ENCODE results near the gene SWI5.
"Not testable (repeated sequence)": the region's sequence is repeated elsewhere in the genome, so short reads cannot be mapped to it uniquely, and the experiment has no call there.

SWI5 gene

DNA sequence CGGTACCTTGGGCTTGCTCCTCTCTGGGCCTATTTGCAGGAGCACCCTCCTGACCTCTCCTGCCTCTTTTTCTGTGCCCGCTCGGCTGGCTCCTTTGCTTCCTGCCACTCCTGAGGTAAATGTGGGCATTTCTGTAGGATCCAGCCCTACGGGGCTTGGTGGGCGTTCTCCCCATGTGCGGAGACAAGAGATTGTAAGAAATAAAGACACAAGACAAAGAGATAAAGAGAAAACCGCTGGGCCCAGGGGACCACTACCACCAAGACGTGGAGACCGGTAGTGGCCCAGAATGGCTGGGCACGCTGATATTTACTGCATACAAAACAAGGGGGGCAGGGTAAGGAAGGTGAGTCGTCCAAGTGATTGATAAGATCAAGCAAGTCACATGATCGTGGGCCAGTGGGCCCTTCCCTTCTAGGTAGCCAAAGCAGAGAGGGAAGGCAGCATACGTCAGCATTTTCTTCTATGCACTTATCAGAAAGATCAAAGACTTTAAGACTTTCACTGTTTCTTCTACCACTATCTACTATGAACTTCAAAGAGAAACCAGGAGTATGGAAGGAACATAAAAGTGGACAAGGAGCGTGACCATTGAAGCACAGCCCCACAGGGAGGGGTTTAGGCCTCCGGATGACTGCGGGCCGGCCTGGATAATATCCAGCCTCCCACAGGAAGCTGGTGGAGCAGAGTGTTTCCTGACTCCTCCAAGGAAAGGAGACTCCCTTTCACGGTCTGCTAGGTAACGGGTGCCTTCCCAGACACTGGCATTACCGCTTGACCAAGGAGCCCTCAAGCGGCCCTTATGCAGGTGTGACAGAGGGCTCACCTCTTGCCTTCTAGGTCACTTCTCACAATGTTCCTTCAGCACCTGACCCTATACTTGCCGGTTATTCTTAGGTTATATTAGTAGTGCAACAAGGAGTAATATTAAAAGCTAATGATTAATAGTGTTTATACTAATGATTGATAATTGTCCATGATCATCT lies 3.3 kb downstream of the SWI5 start:
- not testable (repeated sequence) for DNase-seq

DNA sequence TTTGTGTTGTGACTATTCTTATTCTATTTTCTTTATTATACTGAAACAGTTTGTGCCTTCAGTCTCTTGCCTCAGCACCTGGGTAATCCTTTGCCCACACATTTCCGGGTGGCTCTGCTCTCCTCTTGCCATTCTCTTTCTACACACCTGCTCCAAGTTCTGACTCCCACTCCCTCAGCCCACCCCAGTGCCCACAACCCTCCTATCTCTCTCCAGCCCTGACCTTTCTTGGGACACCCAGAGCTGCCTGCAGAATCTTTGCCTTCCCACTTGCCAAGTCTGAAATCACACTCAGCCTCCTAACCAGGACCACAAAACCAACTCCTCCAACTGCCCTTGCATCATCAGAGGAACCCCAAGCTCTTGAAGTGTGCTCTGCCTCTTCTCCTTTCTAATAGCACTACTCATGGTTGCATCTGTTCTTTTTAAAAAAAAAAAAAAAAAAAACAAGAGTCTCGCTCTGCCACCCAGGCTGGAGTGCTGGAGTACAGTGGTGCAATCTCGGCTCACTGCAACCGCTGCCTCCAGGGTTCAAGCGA lies 4.1 kb downstream of the SWI5 start:
- no peak for DNase-seq

DNA sequence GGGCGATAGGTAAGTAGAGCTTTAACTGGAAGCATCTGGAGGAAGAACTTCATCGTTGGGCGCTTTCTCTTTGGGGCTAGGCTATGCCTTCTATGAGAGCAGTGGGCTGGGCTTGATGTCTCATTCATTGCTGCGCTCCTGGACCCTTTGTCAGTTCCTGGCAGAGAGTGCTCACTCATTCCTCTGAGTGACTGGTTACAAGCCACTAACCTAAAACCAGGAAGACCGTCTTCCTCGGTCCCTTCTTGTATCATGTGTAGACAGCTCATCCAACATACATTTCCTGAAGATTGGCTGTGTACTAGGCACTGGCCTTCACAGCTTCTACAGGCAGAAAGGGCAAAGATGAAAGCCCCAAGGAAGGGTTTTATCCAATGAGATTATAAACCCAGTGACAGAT lies 6.4 kb downstream of the SWI5 start:
- DNase-seq, result no peak

DNA sequence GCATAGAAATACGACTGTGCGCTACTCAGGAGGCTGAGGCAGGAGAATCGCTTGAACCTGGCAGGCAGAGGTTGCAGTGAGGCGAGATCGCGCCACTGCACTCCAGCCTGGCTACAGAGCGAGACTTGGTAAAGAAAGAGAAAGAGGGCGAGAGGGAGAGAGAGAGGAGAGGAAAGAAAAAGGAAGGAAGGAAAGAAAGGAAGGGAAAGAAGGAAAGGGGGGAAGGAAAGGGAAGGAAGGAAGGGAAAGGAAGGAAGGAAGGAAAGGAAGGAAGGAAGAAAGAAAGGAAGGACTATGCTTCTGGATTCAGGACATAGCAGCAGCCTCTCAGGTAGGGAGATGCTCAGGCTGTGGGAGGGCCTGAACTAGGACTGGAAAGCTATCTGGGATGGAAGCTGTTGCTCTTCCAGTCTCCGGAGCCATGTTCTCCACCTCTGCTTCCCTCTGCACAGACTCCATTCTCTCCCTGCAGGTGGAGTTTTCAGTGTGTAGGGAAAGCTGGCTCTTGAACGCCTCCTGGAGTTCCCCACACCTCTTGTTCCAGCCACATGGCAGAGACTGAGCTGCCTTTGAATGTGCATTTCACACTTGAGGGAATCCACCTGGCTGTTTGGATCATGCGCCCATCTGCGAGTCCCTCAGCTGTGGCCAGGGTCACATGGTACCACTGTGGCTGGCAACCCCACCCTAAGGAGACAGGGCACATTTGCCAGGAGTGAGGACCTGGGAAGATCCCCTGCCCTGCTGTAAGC lies 9.1 kb downstream of the SWI5 start:
- no peak for DNase-seq

DNA sequence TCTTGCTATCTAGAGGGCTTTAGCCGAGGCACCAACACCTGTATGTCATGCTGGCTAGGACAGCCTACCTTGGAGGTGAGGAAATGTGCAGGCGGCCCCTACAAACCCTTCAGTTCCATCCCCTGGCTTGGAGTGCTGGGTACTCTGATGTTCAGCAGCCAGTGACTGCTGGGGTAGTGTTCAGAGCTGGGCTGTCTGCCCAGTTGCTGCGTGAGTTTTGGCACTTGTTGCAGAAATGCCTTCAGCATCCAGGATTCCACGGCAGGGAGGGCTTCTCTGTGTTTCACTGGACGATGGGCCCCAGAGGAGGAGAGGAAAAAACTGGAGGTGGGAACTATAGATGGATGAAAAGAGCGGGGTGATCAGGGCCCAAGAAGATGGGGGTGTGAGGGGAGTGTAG lies 10.4 kb downstream of the SWI5 start:
- DNase-seq, result no peak

DNA sequence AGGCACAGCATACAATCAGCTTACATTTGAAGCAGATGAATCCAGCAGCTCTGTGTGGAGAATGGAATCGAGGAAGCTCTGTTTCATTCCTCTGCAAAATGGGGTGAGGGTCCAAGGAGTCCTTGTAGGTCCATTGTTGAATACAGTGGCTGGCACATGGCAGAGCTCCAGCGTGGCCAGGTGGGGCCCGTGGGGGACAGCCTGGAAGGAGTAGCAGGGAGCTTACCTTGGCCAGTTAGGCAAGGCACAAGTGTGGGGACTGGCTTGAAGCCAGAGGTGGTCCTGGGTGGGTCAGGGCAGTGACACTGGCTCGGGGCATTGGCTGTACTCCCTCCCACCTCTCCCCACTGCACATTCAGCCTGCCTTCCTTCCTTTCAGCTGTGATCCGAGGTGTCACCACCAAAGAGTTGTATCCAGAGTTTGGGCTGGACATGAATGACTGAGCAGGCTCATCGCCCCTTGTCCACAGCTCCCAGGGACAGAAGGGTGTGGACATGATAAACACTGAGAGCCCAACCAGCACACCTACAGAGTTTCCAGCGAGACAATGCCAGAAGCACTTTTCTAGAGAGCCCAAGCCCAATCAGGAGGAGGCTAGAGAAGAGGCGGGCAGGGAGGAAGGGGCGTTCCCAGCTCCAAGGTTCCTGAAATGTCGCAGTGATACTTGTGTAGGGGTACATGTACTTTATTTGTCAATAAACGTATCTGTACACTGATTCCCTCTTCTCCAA lies 12.4 kb downstream of the SWI5 start:
- no peak for DNase-seq

DNA sequence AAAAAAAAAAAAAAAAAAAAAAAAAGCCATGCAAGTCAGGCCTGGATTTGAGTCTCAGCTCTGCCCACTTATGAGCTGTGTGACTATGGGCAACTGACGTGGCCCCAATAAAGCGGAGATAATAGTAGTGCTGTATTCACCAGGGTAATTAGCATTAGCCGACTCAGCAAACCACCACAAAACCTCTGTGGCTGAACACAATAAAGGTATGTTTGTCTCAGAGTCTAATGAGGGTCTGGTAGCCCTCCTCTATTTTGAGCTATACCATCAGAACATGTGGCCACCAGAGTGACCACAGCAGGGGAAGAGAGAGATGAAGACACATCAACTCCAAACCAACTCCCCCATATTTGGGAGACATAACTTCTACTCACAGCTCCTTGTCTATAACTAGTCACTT lies 15.9 kb downstream of the SWI5 start:
- DNase-seq, result no peak

DNA sequence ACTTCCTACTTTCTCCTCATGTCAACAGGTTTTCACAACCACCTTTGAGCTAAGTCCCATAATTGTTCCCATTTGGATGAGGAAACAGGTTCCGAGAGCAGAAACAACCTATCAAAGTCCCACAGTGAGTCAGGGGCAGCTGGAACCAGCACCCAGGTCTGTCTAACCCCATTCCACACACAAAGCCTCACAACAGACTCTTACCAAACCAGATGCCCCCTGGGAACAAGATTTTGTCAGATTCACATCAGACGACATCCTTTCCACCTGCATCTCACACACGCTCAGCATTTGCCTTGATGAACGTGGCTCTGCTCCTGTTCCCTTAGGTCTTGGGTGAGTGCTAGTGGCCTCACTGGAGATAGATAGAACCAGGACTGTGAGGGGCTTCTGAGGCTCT lies 17.0 kb downstream of the SWI5 start:
- no peak for DNase-seq

DNA sequence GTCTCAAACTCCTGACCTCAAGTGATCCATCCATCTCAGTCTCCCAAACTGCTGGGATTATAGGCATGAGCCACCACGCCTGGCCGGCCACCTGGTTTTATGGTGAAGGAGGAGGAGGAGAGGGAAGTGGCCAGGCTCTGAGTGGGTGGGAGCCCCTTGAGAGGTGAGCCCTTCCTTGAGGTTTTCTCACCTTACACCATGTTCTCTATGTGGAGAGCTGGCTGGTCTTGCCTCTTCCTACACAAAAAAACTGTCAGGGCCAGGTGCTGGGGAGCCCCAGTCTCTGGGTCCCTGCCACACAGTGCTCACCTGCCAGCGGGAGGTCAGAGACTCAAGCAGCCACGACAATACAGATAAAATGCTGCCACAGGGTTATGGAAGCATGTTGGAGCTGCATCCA lies 18.1 kb downstream of the SWI5 start:
- DNase-seq, result no peak

DNA sequence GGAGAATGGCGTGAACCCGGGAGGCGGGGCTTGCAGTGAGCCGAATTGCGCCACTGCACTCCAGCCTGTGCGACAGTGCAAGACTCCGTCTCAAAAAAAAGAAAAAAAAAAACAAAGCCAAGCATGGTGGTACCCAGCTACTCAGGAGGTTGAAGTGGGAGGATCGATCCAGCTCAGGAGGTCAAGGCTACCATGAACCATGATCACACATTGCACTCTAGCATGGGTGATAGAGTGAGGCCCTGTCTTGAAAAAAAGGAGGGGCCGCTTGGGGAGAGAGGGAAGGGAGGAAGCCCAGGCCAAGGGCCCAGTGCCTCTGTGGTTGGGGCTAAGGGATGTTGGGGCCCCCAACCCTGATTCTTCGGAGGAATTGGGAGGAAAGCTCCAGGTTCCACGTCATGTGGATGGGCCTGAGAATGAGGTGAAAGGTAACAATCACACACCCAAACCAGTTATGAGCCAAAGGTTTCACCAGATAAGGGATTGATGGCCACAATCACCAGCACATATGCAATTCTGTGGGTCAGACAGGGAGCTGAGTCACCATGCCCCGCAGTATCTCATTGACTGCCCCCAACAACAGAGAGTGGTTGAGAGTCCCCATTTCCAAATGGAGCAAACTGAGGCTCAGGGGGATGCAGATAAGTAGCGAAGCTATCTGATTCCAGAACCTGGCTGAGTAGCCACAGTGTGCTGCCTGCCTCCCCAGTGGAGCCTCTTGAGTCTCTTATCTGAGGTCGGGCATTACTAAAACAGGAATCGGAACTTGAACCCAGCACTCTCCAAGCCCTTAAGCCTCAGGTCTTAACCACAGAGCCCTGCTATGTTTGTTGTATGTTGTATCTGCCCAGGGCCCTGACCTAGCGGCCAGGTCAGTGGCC lies 20.5 kb downstream of the SWI5 start:
- DNase-seq, result no peak

DNA sequence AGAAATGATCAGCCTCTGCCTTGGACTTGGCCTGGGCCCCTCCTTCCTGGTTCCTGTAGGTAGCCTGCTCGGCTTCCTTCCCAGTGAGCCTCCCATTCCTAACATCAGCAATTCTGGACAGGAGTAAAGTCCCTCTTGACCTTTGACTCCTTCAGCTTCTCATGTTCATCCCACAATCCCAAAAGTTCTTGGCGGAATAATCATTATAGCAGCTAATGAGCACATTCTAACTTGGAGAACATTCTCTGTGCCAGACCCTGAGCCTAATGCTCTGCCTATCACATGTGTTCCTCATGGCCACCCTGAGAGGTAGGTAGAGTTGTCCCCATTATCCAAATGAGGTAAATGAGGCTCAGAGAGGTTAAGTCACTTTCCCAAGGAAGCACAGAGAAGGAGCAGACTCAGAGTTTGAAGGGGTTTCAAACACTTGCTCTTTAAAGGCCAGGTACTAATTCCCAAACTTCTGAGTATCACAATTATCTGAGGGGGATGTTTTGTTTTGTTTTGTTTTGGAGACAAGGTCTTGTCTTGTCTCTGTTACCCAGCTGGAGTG lies 21.2 kb downstream of the SWI5 start:
- no peak for DNase-seq

DNA sequence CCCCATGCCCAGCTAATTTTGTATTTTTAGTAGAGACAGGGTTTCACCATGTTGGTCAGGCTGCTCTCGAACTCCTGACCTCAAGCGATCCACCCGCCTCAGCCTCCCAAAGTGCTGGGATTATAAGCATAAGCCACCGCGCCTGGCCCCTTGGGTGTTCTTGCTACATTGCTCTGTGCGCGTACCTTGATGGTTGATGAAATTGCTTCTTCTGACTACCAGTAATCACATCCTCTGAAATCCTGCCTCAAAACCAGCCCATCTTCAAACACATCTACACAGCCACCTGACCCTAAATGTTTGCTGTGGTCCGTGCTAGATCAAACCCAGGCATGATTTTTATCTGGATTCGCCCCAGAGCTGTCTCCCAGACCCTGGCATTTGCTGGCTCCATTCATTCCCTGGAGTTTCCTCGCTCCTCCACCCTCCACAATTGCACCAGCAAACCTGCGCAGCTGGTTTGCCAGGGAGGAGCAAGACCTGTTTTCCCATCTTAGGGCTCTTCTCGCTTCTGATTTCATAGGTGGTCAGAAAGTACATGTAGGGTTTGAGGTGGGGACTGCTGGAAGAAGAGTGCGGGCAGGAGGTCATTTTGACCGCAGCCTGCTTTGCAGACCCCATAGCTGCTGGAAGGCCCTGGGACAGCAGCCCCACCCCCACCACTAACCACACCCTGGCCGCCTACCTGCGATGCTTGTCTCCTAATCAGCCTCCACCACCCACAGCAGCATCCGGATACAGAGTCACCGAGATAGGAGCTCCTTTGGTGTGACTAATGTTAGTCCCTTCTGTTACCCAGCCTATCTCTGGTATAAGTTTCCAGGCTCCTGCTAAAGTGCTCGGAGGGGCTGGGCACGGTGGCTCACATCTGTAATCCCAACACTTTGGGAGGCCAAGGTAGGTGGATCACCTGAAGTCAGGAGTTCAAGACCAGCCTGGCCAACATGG lies 22.7 kb downstream of the SWI5 start:
- DNase-seq, result no peak

DNA sequence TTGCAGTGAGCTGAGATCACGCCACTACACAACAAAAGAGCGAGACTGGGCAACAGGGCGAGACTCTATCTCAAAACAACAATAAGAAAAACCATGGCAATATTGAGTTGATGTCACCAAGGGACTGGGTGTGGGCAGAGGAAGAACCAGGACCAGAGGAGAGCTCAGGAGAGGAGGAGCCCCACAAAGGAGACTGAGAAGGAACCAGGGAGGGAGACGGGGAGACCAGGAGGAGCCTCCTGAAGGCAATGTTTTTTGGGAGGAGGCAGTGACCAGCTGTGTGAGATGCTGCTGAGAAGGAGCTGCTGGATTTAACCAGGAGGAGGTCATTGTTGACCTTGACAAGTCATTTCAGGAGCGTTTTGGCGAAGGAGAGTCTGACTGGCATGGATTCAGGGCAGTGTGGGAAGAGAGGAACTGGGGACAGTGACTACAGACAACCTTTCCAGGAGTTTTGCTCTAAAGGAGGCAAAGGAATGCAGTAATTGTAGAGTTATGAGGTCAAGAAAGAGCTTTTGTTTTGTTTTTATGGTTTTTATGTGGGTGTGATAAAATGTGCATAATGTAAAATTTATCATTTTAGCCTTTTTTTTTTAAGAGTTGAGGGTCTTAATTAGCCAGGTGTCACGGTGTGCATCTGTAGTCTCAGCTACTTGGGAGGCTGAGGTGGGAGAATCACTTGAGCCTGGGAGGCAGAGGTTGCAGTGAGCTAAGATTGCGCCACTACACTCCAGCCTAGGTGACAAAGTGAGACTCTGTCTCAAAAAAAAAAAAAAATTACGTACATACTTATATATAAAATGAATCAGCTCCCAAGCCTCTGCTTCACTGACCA lies 28.3 kb downstream of the SWI5 start:
- no peak for DNase-seq

DNA sequence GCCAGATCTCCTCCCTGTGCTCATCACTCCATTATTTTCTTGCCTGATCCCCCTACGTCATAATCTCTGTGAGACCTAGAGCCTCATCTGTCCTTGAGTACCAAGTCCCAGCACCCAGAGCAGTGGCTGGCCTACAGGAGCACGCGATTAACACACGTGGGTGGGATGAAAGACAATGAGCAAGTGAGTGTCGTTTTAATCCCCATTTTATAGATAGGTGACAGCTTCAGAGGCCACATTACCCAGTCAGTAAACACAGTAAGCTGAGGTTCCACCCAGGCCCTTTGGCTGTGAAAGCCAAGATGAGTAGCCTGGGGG lies 28.9 kb downstream of the SWI5 start:
- DNase-seq, result no peak

DNA sequence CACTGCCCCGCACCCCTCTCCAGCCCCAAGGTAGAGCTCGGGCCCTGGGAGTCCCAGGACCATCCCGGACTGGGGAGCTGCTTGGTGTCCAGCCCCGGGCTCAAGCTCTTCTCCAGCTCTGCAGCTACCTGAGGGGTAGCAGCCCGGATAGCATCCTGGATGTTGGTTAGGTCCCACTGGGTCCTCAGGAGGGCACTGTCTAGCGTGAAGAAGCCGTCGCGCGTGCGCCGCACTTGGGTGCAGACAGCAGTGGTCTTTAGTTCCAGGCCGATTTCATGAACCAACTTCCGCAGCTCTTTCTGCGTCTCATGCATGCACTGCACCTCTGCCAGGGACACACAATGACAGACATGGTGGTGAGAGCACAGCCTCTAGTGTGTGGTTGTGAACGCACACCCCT lies 33.5 kb downstream of the SWI5 start:
- DNase-seq, result no peak

DNA sequence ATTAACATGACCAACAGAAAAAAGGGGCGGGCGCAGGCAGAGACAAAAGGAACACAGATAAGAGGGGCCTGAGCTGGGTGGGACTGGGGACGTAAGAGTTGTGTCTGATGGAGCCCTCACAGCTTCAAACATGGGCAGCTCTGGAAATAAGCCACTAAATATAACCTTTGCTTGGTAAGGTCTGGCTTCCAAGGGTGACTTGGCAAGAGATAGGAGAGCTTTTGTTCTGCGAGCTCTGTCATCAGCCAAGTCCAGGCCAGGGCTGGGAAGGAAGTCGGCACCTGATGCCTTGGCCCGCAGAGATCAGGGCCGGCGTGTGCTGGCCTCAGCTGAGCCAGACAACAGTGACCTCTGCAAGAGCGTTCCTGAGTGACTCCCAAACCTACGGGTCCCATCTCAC lies 34.4 kb downstream of the SWI5 start:
- no peak for DNase-seq

DNA sequence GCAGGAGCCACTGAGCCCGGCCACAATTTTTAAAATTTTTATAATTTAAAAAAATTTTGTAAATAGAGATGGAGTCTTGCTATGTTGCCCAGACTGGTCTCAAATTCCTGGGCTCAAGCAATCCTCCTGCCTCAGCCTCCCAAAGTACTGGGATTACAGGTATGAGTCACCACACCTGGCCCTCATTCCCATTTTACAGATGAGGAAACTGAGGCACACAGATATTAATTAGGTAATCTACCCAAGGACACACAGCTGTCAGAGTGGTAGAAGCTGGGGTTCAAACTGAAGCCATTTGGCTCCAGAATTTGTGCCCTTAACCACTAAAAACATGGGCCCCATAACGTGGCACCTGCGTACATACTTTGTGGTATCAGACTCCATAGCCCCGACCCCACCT lies 38.6 kb downstream of the SWI5 start:
- DNase-seq, result no peak

DNA sequence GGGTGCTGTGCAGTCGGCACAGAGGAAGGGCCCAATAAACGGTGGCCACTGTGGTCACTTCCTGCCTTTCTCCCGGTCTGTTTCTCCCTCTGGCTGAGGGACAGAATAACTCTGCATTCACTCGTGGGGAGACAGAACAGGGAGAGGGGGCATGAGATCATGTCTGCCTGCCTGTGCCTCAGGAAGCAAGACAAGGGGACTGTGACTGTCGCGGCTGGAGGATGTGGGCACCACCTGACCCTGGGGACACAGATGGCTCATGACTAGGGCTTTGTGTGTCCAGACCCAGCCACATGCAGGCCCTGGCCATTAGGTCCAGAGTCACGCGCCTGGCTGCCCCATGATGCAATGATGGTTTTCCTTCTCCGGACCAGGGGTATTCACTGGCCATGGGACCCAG lies 40.3 kb downstream of the SWI5 start:
- DNase-seq, result no peak

DNA sequence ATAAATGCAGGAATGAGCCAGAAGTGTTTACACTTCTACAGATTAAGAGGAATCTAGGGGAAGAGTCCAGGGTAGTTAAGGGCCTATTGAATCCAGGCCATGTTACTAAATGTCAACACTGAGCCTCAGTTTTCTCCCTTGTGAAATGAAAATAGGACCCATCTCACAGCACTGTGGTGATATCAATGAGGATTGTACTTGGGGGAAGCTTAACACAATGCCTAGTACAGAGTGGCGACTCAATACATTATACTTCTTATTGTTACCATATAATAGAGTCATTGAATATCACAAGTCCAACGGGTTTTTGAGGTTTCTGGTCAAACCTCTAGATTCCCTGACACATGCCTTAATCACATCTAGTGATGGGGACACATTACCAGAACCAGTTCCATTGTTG lies 41.6 kb downstream of the SWI5 start:
- no peak for DNase-seq

DNA sequence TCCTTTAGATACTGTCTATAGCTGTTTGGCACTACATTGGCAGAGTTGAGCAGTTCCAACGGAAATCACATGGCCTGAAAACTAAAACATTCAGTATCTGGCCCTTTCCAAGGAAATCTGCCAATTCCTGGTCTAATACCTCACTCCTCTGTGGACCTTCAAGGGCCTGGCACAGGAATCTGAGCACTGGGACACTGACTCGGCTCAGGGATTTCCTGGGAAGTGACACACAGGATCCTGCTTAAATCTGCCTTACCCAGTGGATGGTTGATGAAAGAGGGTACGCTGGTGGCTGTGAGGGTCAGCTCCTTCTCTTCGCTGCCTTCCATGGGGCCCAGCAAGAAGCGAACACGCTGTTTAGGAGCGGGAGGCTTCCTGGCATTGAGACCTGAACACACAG lies 45.3 kb downstream of the SWI5 start:
- no peak for DNase-seq

All from activated CD8-positive, alpha-beta memory T cell treated with anti-CD3 and anti-CD28 coated beads, Interleukin-2, amount 50 U/mL, for 48 hours (primary cell).